GM18502 (cell line): Measurements from ENCODE around the gene TMEM132E.

Source experiments
- ATAC-seq: cut with Tn5 transposase; IDR thresholded peaks from one replicate; pipeline ENCODE4 v1.9.1; 2021; ENCODE audit warnings: mild to moderate bottlenecking; ENCODE audit not compliant: unreplicated experiment, poor library complexity

Gene TMEM132E

GRCh38 chr17:34568953-34569352 lies 10.4 kb upstream of the TMEM132E start:
- no peak for ATAC-seq

DNA sequence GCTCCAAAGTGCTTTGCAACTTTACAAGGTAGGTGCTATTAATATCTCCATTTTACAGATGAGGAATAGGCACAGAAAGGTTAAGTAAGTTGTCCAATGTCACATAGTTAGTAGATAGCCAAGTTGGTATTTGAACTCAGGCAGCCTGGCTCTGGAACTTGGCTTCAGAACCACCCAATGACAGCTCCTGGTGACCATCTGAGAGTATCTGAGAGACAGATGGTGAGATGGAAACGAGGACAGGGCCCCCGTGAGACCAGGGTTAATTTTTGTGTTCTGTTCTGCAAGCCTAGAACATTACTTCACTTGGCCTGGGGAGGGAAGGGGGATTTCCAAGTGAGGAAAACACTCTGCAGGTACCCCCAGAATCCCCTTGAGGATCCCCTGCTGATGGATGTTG lies 9.8 kb upstream of the TMEM132E start:
- ATAC-seq = no peak

DNA sequence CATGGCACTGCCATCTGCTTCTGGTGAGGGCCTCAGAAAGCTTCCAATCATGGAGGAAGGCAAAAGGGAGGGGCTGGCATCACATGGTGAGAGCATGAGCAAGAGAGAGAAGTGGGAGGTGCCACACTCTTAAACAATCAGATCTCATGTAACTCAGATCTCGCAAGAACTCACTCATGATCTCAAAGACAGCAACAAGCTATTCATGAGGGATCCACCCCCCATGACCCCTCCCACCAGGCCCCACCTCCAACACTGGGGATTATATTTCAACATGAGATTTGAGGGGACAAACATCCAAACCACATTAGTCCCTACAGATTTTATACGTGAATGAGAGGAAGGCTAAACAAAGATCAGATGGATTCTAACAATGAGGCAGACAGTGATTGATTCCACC lies 8.9 kb upstream of the TMEM132E start:
- no peak for ATAC-seq

- no peak for ATAC-seq
Observed at GRCh38 chr17:34571428-34572130, 7.8 kb upstream of the TMEM132E start.

DNA sequence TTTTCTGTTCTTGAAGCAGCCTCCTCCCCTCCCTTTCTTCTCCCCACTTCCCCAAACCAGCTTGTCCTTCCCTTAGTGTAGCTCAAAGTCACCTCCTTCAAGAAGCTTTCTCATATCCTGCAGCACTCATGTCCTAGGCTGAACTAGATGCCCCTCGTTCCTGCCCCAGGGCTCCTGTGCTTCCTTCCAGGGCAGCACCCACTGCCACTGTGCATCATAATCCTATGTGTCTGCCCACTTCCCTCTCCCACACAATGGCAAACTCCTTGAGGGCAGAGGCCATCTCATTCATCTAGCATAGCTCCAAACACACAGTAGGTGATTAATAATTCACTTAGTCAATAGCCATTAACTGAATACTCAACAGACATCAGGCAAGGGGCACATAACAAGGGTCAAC lies 6.9 kb upstream of the TMEM132E start:
- ATAC-seq = no peak

DNA sequence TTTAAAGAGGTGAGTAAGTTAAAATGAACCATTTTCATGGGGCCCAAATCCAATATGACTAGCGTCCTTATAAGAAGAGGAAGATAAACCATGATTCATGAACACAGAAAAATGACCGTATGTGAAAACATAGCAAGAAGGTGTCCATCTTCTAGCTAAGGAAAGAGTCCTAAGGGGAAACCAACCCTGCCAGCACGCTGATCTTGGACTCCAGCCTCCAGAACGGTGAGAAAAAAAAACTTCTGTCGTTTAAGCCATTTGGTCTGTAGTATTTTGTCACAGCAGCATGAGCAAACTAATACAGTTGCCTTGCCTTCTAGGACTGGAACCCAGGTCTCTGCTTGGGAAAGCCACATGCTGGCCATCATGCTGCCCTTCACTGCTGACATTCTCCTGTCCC lies 4.2 kb upstream of the TMEM132E start:
- ATAC-seq = no peak

- no peak for ATAC-seq
Observed at GRCh38 chr17:34578016-34578415, 1.4 kb upstream of the TMEM132E start.

DNA sequence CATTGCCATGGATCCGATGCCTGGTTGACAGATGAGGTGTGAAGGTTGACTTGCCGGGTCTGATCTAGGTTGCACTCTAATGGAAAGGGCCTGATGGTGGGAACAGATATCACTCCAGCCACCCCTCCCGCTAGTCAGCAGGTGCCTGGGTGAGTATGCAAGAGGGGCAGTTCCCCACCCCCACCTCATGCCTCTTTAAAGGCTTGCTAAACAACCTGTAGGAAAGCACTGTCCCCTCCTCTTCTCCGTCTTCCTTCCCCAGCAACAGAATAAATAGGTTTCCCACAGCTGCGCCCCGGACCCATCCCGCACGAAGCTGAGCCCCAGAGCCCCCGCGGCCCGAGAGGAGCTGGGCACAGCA lies 746 bp upstream of the TMEM132E start:
- ATAC-seq = no peak

DNA sequence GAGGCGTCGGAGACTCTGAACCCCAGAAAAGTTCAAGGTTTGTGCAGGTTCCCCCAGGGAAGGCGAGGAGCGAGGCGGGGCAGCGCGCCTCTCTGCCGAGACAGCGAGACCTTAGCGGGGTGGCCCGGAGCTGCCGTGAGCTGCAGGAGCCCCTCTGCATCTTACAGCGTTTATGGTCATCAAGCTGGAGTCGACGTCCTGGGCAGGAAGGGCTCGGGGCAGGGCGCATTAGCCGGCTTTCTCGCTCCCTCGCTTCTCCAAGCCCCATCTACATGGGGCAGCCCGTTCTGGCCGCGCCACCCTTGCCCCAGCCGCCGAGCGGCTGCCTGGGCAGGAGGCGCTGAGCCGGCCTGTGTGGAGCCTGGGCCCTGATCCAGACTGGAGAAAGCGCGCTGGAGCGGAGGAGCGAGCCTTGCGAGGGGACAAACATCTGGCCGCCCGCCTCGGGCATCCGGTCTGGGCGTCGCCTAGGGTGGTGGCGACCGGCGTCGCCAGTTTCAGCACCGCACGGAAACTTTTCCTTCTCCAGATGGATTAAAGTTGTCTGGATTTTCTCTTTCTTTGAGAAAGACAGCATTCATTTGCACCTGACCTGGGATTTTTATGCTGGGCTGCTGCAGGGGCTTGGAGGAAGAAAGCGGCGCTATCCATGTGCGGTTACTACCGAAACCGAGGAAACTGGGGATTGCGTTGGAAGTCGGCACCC lies 750 bp downstream of the TMEM132E start:
- ATAC-seq = no peak

DNA sequence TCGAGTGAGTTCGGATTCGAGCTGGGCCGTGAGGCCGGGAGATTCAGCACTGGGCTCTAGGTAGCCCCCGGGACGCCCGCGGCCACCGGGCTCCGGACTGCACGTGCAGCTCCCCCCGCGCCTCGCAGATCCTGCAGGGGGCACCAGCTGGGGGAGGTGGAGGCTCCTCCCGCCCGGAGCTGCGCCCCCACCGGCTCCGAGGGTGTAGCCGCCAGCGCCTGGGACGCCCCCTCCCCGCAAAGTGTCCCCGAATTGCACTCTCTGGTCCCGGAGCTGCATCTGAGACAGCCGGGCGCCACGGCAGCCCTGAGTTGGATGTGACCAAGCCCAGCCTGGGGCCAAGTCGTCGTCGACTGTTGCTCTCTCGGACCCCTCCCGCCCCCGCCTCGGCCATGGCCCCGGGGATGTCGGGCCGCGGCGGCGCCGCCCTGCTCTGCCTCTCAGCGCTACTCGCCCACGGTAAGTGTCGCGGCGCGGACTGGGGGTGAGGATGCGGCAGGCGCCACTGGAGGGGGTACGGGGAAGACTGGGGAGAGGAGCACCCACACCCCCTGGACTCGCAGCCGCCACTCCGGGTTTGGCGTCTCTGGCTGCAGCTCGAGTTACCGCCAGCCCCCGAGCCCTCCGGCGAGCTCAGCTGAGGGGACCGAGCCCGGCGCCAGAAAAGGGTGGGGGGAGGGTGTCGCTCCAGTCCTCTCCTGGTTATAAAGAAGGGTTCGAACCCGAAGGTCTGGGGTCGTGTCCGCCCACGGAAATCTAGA lies 1.5 kb downstream of the TMEM132E start:
- ATAC-seq = no peak

GRCh38 chr17:34581446-34582184 lies 2.2 kb downstream of the TMEM132E start:
- ATAC-seq = no peak

DNA sequence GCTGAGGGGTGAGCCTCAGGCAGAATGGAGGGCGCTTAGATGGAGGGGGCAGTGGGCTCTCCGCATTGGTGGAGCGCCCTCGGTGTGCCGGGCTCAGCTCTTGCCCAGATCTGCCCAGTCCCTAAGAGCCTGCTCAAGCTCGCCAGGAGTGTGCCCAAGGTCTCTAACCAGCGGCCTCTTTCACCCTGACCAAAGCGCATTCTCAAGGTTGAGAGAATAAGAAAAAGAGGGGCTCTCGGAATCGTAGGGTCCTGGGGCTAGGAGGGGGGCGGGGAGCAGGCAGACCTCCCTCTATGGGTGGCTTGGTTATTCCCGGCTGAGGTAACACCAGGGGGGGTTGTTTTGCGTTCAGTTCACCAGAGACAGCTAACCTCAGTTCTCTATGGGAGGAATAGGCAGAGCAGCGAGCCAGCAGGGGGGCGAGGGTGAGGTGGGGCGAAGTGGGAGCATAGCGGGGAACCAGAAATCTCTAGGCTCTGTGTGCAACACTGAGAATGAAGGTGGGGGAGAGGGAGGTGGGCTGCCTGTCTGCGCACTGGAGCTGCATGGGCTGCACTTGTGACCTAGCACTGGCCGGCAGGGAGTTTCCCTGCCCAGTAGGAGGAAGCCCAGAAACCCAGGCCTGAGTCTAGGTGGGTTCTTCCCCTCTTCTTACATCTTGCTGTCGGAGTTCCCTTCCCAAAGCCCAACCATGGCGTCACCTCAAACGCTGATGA lies 3.0 kb downstream of the TMEM132E start:
- no peak for ATAC-seq

- no peak for ATAC-seq
Observed at GRCh38 chr17:34582901-34583245, 3.5 kb downstream of the TMEM132E start.

- ATAC-seq = no peak
Observed at GRCh38 chr17:34584805-34585416, 5.5 kb downstream of the TMEM132E start.

DNA sequence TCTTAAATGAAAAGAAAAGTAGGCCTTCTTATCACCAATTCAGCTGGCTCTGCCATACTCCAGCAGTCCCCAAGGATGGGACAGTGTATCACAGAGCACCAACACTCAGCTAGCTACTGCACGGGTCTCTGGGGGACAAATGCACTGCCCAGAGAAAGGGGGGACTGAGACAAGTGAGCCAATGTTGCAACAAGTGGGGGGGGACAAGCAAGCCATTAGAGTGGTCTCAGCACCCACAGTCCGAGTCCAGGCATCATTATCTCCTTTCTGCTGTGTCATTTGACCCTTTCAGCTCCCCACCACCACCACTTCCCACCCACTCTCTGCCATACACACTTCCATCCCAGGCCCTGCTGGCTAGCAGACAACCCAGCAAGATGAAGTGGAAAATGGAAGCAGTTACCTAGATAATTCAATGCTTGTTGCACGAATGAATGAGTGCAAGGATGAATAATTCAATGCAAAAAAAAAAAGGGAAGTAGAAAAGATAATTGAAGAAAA lies 7.0 kb downstream of the TMEM132E start:
- no peak for ATAC-seq

- ATAC-seq = no peak
Observed at GRCh38 chr17:34588266-34588665, 8.9 kb downstream of the TMEM132E start.

DNA sequence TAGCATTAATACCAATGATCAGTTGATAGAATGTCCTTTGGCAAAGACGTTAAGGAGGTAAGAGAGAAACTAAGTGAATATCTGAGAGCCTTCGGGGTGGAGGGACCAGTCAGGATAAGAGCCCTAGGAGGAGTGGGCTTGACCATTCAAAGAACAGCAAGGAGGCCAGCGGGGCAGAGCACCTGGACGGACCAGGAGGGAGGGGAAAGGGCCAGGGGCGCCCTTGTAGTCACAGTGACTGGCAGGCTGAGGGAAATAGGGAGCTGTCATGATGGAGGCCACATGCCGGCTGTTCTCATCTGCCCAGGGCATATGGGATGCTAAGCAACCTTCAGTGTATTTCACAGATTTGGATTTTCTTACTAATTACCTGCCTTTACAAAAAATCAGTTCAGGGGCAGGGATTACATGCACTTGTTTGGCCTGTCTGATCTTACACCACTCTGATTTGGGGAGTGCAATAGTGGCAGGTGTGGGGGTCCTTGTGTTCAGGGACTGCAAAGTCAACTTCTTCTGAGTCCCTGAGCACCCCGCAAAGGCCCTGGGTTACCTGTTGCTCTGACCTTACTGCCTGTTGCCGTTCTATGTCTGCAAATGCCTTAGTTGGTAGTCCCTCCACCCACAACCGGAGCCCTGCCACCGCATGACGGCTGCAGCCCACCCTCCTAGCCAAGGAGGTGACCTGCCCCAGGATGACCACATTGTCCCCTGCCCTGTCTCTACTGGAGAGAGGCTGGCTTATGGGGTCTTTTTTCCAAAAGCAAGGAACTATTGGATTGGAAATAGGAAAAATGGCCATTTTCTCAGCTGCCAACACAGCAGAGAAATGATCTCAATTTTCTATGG lies 10.0 kb downstream of the TMEM132E start:
- ATAC-seq = no peak

DNA sequence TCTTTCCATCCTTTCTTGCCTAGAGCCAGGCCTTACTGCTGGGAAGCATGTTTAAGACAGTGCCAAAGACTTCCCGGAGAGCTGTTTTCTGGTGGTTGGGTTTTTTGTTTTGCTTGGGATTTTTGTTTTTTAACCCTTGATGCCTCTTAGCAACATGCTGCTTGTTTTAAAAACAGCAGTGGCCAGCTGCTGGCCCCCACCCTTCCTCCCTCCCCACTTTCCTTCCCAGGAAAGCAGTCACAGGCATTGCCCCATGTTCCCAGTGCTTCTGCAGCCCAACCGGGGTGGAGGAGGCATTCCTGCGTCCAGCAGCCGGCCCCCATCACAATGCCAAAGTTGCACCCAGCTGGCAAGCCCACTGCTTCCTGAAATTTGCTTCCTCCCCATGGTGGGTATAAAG lies 12.6 kb downstream of the TMEM132E start:
- ATAC-seq = no peak

- ATAC-seq = no peak
Observed at GRCh38 chr17:34596920-34597319, 17.5 kb downstream of the TMEM132E start.
